ENCODE measurements around the gene SNX13.

The SNX13 gene

DNA sequence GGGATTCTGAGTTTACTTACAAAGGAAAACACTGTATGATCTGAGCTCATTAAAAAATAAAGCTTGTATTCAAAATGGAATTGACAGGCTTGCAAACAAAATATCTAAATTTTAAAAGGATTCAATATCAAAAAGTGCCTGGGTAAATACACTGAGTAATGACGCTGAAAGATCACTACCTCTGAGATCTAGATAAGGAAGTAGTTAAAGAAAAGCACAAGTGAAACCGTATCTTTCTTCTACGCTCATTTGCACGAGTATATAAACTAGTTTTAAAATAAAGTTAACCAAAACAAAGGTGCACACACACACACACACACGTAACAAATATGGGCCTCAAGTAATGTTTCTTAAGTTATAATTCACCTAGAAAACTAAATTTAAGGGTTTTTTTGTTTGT is 93.4 kb downstream of the SNX13 start:
- no peak for DNase-seq (ENCODE audit: low read depth in 1 of 2, low spot score in 1 of 2)
- Histone ChIP-seq H3K4me3 (replicated peaks; ENCODE audit: insufficient read depth, low read length) (no peak overlapping the region), H3K27me3 (ENCODE audit: insufficient read depth, poor library complexity, severe bottlenecking) (no peaks in the 10 kb centered on the region), H3K27ac (replicated peaks) (no peak overlapping the region)
- TF ChIP-seq REST (IDR thresholded peaks at IDR 0.05; ENCODE audit: insufficient replicate concordance, low read depth) (no peak), GABPA (IDR thresholded peaks at IDR 0.05; ENCODE audit: low read depth) (no peak), POLR2AphosphoS5 (IDR thresholded peaks at IDR 0.05; ENCODE audit: low read depth) (no peak), SPI1 (IDR thresholded peaks at IDR 0.05; ENCODE audit: borderline replicate concordance, low read depth) (no peak)
- TF ChIP-seq, protein P1, sequence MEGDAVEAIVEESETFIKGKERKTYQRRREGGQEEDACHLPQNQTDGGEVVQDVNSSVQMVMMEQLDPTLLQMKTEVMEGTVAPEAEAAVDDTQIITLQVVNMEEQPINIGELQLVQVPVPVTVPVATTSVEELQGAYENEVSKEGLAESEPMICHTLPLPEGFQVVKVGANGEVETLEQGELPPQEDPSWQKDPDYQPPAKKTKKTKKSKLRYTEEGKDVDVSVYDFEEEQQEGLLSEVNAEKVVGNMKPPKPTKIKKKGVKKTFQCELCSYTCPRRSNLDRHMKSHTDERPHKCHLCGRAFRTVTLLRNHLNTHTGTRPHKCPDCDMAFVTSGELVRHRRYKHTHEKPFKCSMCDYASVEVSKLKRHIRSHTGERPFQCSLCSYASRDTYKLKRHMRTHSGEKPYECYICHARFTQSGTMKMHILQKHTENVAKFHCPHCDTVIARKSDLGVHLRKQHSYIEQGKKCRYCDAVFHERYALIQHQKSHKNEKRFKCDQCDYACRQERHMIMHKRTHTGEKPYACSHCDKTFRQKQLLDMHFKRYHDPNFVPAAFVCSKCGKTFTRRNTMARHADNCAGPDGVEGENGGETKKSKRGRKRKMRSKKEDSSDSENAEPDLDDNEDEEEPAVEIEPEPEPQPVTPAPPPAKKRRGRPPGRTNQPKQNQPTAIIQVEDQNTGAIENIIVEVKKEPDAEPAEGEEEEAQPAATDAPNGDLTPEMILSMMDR (IDR thresholded peaks at IDR 0.05; ENCODE audit: insufficient read depth, low read length), result no peak

GRCh38 chr7:17845197-17845547 is 95.1 kb downstream of the SNX13 start:
- DNase-seq (ENCODE audit: low read depth in 1 of 2, low spot score in 1 of 2), result no peak
- TF ChIP-seq GABPA (IDR thresholded peaks at IDR 0.05; ENCODE audit: low read depth), result no peak
- TF ChIP-seq POLR2AphosphoS5 (IDR thresholded peaks at IDR 0.05; ENCODE audit: low read depth), result no peak
- TF ChIP-seq REST (IDR thresholded peaks at IDR 0.05; ENCODE audit: insufficient replicate concordance, low read depth), result no peak
- TF ChIP-seq SPI1 (IDR thresholded peaks at IDR 0.05; ENCODE audit: borderline replicate concordance, low read depth), result no peak
- TF ChIP-seq, protein P1 (IDR thresholded peaks at IDR 0.05; ENCODE audit: insufficient read depth, low read length), result no peak
- H3K27me3 ChIP-seq (ENCODE audit: insufficient read depth, poor library complexity, severe bottlenecking), result no peaks in the 10 kb centered on the region
- H3K27ac ChIP-seq (replicated peaks), result no peak overlapping the region
- no peak overlapping the region for H3K4me3 ChIP-seq (replicated peaks; ENCODE audit: insufficient read depth, low read length)

DNA sequence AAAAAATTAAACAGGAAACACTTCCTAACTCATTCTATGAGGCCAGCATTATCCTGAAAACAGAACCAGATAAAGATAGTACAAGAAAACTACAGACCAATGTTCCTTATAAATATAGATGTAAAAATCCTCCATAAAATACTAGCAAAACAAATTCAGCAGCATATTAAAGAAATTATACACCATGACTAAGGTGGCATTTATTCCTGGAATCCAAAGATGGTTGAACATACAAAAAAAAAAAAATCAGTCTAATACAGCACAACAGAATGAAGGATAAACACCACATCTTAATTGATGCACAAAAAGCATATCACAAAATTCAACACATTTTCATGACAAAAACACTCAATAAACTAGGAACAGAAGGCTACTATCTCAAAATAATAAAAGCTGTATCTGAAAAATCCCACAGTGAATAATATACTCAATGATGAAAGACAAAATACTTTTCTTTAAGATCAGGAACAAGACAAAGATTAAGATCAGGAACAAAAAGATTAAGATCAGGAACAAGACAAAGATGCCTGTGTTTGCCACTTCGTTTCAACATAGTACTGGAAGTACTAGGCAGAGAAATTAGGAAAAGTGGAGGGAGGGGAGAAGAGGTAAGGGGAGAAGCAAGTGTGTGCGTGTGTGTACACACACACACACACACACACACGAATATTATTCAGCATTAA is 95.6 kb downstream of the SNX13 start:
- Histone ChIP-seq H3K4me3 (replicated peaks; ENCODE audit: insufficient read depth, low read length) (no peak overlapping the region), H3K27me3 (ENCODE audit: insufficient read depth, poor library complexity, severe bottlenecking) (no peaks in the 10 kb centered on the region), H3K27ac (replicated peaks) (no peak overlapping the region)
- DNase-seq (ENCODE audit: low read depth in 1 of 2, low spot score in 1 of 2), result no peak
- TF ChIP-seq REST (IDR thresholded peaks at IDR 0.05; ENCODE audit: insufficient replicate concordance, low read depth), result no peak
- no peak for TF ChIP-seq POLR2AphosphoS5 (IDR thresholded peaks at IDR 0.05; ENCODE audit: low read depth)

All from HL-60 (cell line).